ENCODE data around the gene COX18.

GRCh38 chr4:73011629-73011985 lies 57.9 kb downstream of the COX18 start:
- TF ChIP-seq, protein P1, sequence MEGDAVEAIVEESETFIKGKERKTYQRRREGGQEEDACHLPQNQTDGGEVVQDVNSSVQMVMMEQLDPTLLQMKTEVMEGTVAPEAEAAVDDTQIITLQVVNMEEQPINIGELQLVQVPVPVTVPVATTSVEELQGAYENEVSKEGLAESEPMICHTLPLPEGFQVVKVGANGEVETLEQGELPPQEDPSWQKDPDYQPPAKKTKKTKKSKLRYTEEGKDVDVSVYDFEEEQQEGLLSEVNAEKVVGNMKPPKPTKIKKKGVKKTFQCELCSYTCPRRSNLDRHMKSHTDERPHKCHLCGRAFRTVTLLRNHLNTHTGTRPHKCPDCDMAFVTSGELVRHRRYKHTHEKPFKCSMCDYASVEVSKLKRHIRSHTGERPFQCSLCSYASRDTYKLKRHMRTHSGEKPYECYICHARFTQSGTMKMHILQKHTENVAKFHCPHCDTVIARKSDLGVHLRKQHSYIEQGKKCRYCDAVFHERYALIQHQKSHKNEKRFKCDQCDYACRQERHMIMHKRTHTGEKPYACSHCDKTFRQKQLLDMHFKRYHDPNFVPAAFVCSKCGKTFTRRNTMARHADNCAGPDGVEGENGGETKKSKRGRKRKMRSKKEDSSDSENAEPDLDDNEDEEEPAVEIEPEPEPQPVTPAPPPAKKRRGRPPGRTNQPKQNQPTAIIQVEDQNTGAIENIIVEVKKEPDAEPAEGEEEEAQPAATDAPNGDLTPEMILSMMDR (IDR thresholded peaks at IDR 0.05) = no peak
- no peak for TF ChIP-seq POLR2A (IDR thresholded peaks at IDR 0.05)

Measured in uterus (tissue), 2 donors.